ENCODE results near the gene ROR1. TPM values are rescaled to one million over a fixed set of nuclear protein-coding genes. Genes with fewer than 3 reads are reported as not detected.

The ROR1 gene
- total and polyA plus RNA-seq, 2 donors (not counting 1 experiment from before 2014, with no cell fraction given): 0.46 to 16.0 TPM

DNA sequence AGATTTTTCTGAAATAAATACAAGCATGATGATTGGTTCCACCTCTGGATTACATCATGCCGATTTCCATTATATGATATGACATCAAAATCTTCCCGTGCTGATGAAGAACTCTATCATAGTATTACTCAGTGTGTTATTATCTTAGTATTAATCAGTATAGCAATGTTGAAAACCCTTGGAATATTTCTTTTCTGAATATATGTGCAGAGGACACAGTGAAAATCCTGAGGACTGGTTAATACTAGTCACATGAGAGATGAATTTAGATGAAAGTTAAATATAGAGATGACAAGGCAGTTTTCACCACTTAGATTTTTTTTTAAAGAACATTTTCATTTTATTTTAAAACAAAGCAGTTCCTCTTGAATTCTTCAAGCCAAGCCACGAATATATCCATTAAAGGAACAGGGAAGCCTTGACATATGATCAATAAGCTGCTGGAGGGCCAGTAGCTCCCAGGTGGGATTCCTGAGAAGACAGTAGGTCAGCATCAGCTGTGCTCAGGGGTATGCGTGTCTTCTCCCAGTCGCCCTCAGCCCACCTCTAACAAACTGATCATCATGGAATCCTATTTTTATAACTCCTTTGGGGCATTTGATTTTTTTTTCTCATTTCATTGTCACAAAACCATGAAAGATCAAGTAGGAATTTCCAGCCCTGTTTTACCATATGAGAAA lies 373.4 kb downstream of the ROR1 start:
- no peaks in the 10 kb centered on the region for H3K4me1 Mint-ChIP-seq
- H3K9me3 Mint-ChIP-seq (ENCODE audit: insufficient read depth): no peaks in the 10 kb centered on the region
- WGBS (ENCODE audit: insufficient coverage): 100% methylated on average over 2 of the region's 5 CpGs
- H2AFZ ChIP-seq (ENCODE audit: insufficient read depth, low read depth, low read length, poor library complexity, severe bottlenecking): no peak overlapping the region
- H3K27ac Mint-ChIP-seq: no peak overlapping the region
- H3K4me2 ChIP-seq (replicated peaks; ENCODE audit: low read depth, low read length, poor library complexity, severe bottlenecking): no peak overlapping the region
- no peaks in the 10 kb centered on the region for H3K27me3 ChIP-seq (replicated peaks in 1 of 4; ENCODE audit: control extremely low read depth in 1 of 4, control insufficient read depth in 3 of 4, insufficient read depth in 4 of 4, low read length in 3 of 4)
- POLR2A ChIA-PET: no interaction called here
- no peaks in the 10 kb centered on the region for H4K20me1 ChIP-seq (ENCODE audit: control insufficient read depth, insufficient read depth, low read length, poor library complexity, severe bottlenecking)
- no peak overlapping the region for H3K4me3 ChIP-seq (ENCODE audit: control extremely low read depth in 1 of 5, extremely low read depth in 1 of 5, insufficient read depth in 1 of 5, low read depth in 2 of 5, low read length in 4 of 5)
- TF ChIP-seq EZH2 (IDR thresholded peaks at IDR 0.05; ENCODE audit: borderline replicate concordance, insufficient read depth, low read depth, low read length, poor library complexity, severe bottlenecking): no peak
- TF ChIP-seq, protein P1, sequence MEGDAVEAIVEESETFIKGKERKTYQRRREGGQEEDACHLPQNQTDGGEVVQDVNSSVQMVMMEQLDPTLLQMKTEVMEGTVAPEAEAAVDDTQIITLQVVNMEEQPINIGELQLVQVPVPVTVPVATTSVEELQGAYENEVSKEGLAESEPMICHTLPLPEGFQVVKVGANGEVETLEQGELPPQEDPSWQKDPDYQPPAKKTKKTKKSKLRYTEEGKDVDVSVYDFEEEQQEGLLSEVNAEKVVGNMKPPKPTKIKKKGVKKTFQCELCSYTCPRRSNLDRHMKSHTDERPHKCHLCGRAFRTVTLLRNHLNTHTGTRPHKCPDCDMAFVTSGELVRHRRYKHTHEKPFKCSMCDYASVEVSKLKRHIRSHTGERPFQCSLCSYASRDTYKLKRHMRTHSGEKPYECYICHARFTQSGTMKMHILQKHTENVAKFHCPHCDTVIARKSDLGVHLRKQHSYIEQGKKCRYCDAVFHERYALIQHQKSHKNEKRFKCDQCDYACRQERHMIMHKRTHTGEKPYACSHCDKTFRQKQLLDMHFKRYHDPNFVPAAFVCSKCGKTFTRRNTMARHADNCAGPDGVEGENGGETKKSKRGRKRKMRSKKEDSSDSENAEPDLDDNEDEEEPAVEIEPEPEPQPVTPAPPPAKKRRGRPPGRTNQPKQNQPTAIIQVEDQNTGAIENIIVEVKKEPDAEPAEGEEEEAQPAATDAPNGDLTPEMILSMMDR (IDR thresholded peaks at IDR 0.05): no peak
- CTCF ChIA-PET: interaction anchor here (2.1 kb wide), 1 partner anchor 10 kb away, joined by 8 read pairs; no protein-coding TSS in a partner anchor
- DNase-seq (no peak), ATAC-seq (ENCODE audit: low read depth) (no peak)
- no peaks in the 10 kb centered on the region for H3K9me3 ChIP-seq (ENCODE audit: control extremely low read depth in 1 of 3, control insufficient read depth in 2 of 3, insufficient read depth in 1 of 3, low read length in 2 of 3)
- H3K79me2 ChIP-seq (ENCODE audit: control insufficient read depth, insufficient read depth, low read length): no peaks in the 10 kb centered on the region
- intact Hi-C loops (cut with micrococcal nuclease): no loop called here
- H3K4me1 ChIP-seq (ENCODE audit: control insufficient read depth in 2 of 2, insufficient read depth in 2 of 2, low read length in 2 of 2): no peaks in the 10 kb centered on the region
- peaks cover 14% of the 10 kb centered on the region for H3K27me3 Mint-ChIP-seq
- H3K36me3 ChIP-seq (replicated peaks in 1 of 2; ENCODE audit: control extremely low read depth in 1 of 2, control insufficient read depth in 1 of 2, extremely low read depth in 1 of 2, insufficient read depth in 2 of 2, low read length in 1 of 2): no peaks in the 10 kb centered on the region
- H3K9ac ChIP-seq (ENCODE audit: low read length): no peak overlapping the region
- H3K27ac ChIP-seq (ENCODE audit: low read length in 2 of 2): no peak overlapping the region
- no peak overlapping the region for H3K4me3 Mint-ChIP-seq

GRCh38 chr1:64147759-64148158 lies 373.9 kb downstream of the ROR1 start:
- TF ChIP-seq EZH2 (IDR thresholded peaks at IDR 0.05; ENCODE audit: borderline replicate concordance, insufficient read depth, low read depth, low read length, poor library complexity, severe bottlenecking): no peak
- TF ChIP-seq, protein P1 (IDR thresholded peaks at IDR 0.05): no peak
- no peaks in the 10 kb centered on the region for H3K36me3 ChIP-seq (replicated peaks in 1 of 2; ENCODE audit: control extremely low read depth in 1 of 2, control insufficient read depth in 1 of 2, extremely low read depth in 1 of 2, insufficient read depth in 2 of 2, low read length in 1 of 2)
- no CpG with 5 or more reads among the region's 1 CpG for WGBS (ENCODE audit: insufficient coverage)
- no peak overlapping the region for H3K9ac ChIP-seq (ENCODE audit: low read length)
- H2AFZ ChIP-seq (ENCODE audit: insufficient read depth, low read depth, low read length, poor library complexity, severe bottlenecking): no peak overlapping the region
- ATAC-seq (ENCODE audit: low read depth) (no peak), DNase-seq (no peak)
- Mint-ChIP-seq H3K27ac (no peak overlapping the region), H3K27me3 (peaks cover 16% of the 10 kb centered on the region), H3K4me1 (no peaks in the 10 kb centered on the region), H3K9me3 (ENCODE audit: insufficient read depth) (no peaks in the 10 kb centered on the region), H3K4me3 (no peak overlapping the region)
- no peaks in the 10 kb centered on the region for H3K79me2 ChIP-seq (ENCODE audit: control insufficient read depth, insufficient read depth, low read length)
- CTCF ChIA-PET: interaction anchor here (5.2 kb wide), 1 partner anchor 10 kb away, joined by 42 read pairs; no protein-coding TSS in a partner anchor
- no peaks in the 10 kb centered on the region for H3K4me1 ChIP-seq (ENCODE audit: control insufficient read depth in 2 of 2, insufficient read depth in 2 of 2, low read length in 2 of 2)
- H3K9me3 ChIP-seq (ENCODE audit: control extremely low read depth in 1 of 3, control insufficient read depth in 2 of 3, insufficient read depth in 1 of 3, low read length in 2 of 3): no peaks in the 10 kb centered on the region
- H3K27me3 ChIP-seq (replicated peaks in 1 of 4; ENCODE audit: control extremely low read depth in 1 of 4, control insufficient read depth in 3 of 4, insufficient read depth in 4 of 4, low read length in 3 of 4): no peaks in the 10 kb centered on the region
- no peak overlapping the region for H3K27ac ChIP-seq (ENCODE audit: low read length in 2 of 2)
- no peaks in the 10 kb centered on the region for H4K20me1 ChIP-seq (ENCODE audit: control insufficient read depth, insufficient read depth, low read length, poor library complexity, severe bottlenecking)
- POLR2A ChIA-PET: no interaction called here
- intact Hi-C loops (cut with micrococcal nuclease): no loop called here
- no peak overlapping the region for H3K4me3 ChIP-seq (ENCODE audit: control extremely low read depth in 1 of 5, extremely low read depth in 1 of 5, insufficient read depth in 1 of 5, low read depth in 2 of 5, low read length in 4 of 5)
- H3K4me2 ChIP-seq (replicated peaks; ENCODE audit: low read depth, low read length, poor library complexity, severe bottlenecking): no peak overlapping the region
